A549 (cell line): ENCODE data around the gene RCAN2. TPM values are rescaled to one million over a fixed set of nuclear protein-coding genes. Genes with fewer than 3 reads are reported as not detected.

Source experiments
- ATAC-seq, 2 experiments: fragments of 200-7000 bp in 1 of 2; fragments of >200 bp in 1 of 2; cut with Nextera tagmentation in 1 of 2; cut with Tn5 transposase in 1 of 2; 3 replicates each; pipeline versions ENCODE4 v1.8.0 to v1.9.1; 2018 to 2020; ENCODE audit warnings: mild to moderate bottlenecking in 1 of 2, moderate library complexity in 1 of 2
- CTCF ChIA-PET: fragments of 300-600 bp; sonication (Branson Sonifier 250); formaldehyde crosslinking; extraction: SDS; loops from one replicate; lab custom pipeline; 2021; ENCODE audit warnings: antibody characterized with exemption, inconsistent platforms; lab: Yijun Ruan, JAX
- POLR2A ChIA-PET: fragments of 350-600 bp; formaldehyde crosslinking; extraction: SDS; loops from one replicate; lab custom pipeline; 2021; ENCODE audit warnings: antibody characterized with exemption, inconsistent platforms; lab: Yijun Ruan, JAX
- DNase-seq, 2 experiments: peaks; one replicate each; pipeline versions ENCODE4 v3.0.0 to v3.0.0-alpha.2; 2011 to 2016; ENCODE audit warnings: low read depth in 1 of 2, low spot score in 1 of 2
- FAIRE-seq: peaks from 2 replicates; lab custom pipeline; 2011; peaks lifted over from hg19 to GRCh38; lab: Jason Lieb, UNC
- H3K27ac ChIP-seq, 2 experiments: fragments of >200 bp; sonication (Bioruptor Twin); formaldehyde crosslinking; 3 replicates each; pipeline ENCODE4 v1.5.1; 2016 to 2017
- H3K4me1 ChIP-seq: fragments of >200 bp; sonication (Bioruptor Twin); formaldehyde crosslinking; 3 replicates; pipeline ENCODE4 v1.6.1; 2016
- H3K4me2 ChIP-seq: fragments of >200 bp; sonication (Bioruptor Twin); formaldehyde crosslinking; 3 replicates; pipeline ENCODE4 v1.6.1; 2016
- H3K4me3 ChIP-seq: fragments of >200 bp; sonication (Bioruptor Twin); formaldehyde crosslinking; 3 replicates; pipeline ENCODE4 v1.5.1; 2016
- H3K9me3 ChIP-seq: fragments of >200 bp; sonication (Bioruptor Twin); formaldehyde crosslinking; 3 replicates; pipeline ENCODE4 v1.6.1; 2016
- BCL3 ChIP-seq: fragments of >200 bp; sonication (Bioruptor Twin); formaldehyde crosslinking; IDR thresholded peaks from 3 replicates; pipeline ENCODE4 v1.6.1; 2016
- CTCF ChIP-seq: fragments of >200 bp; sonication (Bioruptor Twin); formaldehyde crosslinking; IDR thresholded peaks from 3 replicates; pipeline ENCODE4 v1.5.1; 2016
- E2F6 ChIP-seq: IDR thresholded peaks from 2 replicates; pipeline ENCODE4 v1.6.1; 2012; ENCODE audit warnings: low read depth, borderline replicate concordance
- EHMT2 ChIP-seq: fragments of 200-600 bp; sonication (generic); IDR thresholded peaks from 2 replicates; pipeline ENCODE4 v1.6.1; 2016; ENCODE audit warnings: antibody characterized with exemption, low read depth, mild to moderate bottlenecking, moderate library complexity
- ELK1 ChIP-seq: fragments of 150-350 bp; IDR thresholded peaks from 2 replicates; pipeline ENCODE4 v1.6.1; 2014; ENCODE audit warnings: low read depth, mild to moderate bottlenecking, low read length
- FOXS1 ChIP-seq: fragments of 250-450 bp; sonication (Bioruptor Pico); IDR thresholded peaks from 2 replicates; pipeline ENCODE4 v1.5.0; 2020; ENCODE audit warnings: mild to moderate bottlenecking, moderate library complexity
- GATA3 ChIP-seq: IDR thresholded peaks from 2 replicates; pipeline ENCODE4 v1.6.1; 2012; ENCODE audit warnings: borderline replicate concordance
- HOXA7 ChIP-seq: fragments of 250-450 bp; sonication (Bioruptor Pico); IDR thresholded peaks from 2 replicates; pipeline ENCODE4 v1.5.0; 2020; ENCODE audit warnings: mild to moderate bottlenecking, moderate library complexity
- HOXB5 ChIP-seq: fragments of 250-450 bp; sonication (Bioruptor Pico); IDR thresholded peaks from 2 replicates; pipeline ENCODE4 v1.5.0; 2020; ENCODE audit warnings: mild to moderate bottlenecking, moderate library complexity
- JUNB ChIP-seq: fragments of >200 bp; sonication (Bioruptor Twin); formaldehyde crosslinking; IDR thresholded peaks from 2 replicates; pipeline ENCODE4 v1.6.1; 2016
- MAX ChIP-seq: IDR thresholded peaks from 2 replicates; pipeline ENCODE4 v1.6.1; 2012
- MYC ChIP-seq: IDR thresholded peaks from 2 replicates; pipeline ENCODE4 v1.6.1; 2012; ENCODE audit warnings: mild to moderate bottlenecking, inconsistent platforms, low read length, improper control_type of control experiment, borderline replicate concordance
- PBX3 ChIP-seq: IDR thresholded peaks from 2 replicates; pipeline ENCODE4 v1.6.1; 2012
- PHF8 ChIP-seq: fragments of 200-600 bp; sonication (generic); IDR thresholded peaks from 2 replicates; pipeline ENCODE4 v1.6.1; 2016; ENCODE audit warnings: low read depth, mild to moderate bottlenecking, antibody characterized with exemption, moderate library complexity, borderline replicate concordance
- POLR2A ChIP-seq: IDR thresholded peaks from 2 replicates; pipeline ENCODE4 v1.6.1; 2012; ENCODE audit warnings: mild to moderate bottlenecking, low read length
- RAD21 ChIP-seq, 2 experiments: fragments of >200 bp in 1 of 2; sonication (Bioruptor Twin) in 1 of 2; formaldehyde crosslinking in 1 of 2; IDR thresholded peaks in 1 of 2; conservative IDR thresholded peaks in 1 of 2; 2 replicates in 1 of 2; 3 replicates in 1 of 2; pipeline ENCODE4 v1.6.1; 2012 to 2018; ENCODE audit warnings: inconsistent platforms in 1 of 2
- SMC3 ChIP-seq: fragments of >200 bp; sonication (Bioruptor Twin); formaldehyde crosslinking; IDR thresholded peaks from 3 replicates; pipeline ENCODE4 v1.6.1; 2018; ENCODE audit warnings: inconsistent platforms
- ZFP36 ChIP-seq: fragments of 450-650 bp; IDR thresholded peaks from 2 replicates; pipeline ENCODE4 v1.6.1; 2014; ENCODE audit warnings: borderline replicate concordance; ENCODE audit not compliant: partially characterized antibody
- ZSCAN20 ChIP-seq: fragments of 250-450 bp; sonication (Bioruptor Pico); IDR thresholded peaks from 2 replicates; pipeline ENCODE4 v1.8.0; 2022; ENCODE audit warnings: mild to moderate bottlenecking, moderate library complexity
- WGBS: methylation state at CpG from one replicate; pipeline ENCODE4 v1.1.6; 2017; ENCODE audit errors: missing lambda C conversion rate; 5-methylcytosine and 5-hydroxymethylcytosine counted together
- polyA plus RNA-seq, 4 experiments: library from polyadenylated mRNA; depleted of rRNA in 3 of 4; stranded (reverse); fragments of >200 nt; fragmentation: RNase III in 1 of 4; extraction: RNeasy Plus Mini Kit Qiagen cat#74134 plus additional on column Dnase treatment in 1 of 4; gene quantifications; 2 replicates in 3 of 4; 3 replicates in 1 of 4; pipeline ENCODE4 v1.2.3, GENCODE V29; 2011 to 2017

The RCAN2 gene
- polyA plus RNA-seq, 2 of the 4 experiments (the other 2 are of a cell fraction), result not detected

- TF ChIP-seq ELK1 (no peak), EHMT2 (no peak), GATA3 (no peak)
These were observed 69.3 kb downstream of the RCAN2 start (continued) for GRCh38 chr6:46421939-46422338.

GRCh38 chr6:46420921-46421638 is 70.2 kb downstream of the RCAN2 start:
- Histone ChIP-seq H3K4me1 (no peaks in the 10 kb centered on the region), H3K9me3 (no peaks in the 10 kb centered on the region), H3K4me3 (no peak overlapping the region), H3K27ac (no peak overlapping the region), H3K4me2 (no peak overlapping the region)
- FAIRE-seq, result no peak
- 37% methylated on average over 3 of the region's 3 CpGs for WGBS
- CTCF ChIA-PET, result interaction anchor here (0.6 to 1.1 kb wide), 7 partner anchors 11 to 428 kb away, joined by 3 to 4 read pairs (median 3); no protein-coding TSS in a partner anchor
- TF ChIP-seq BCL3, result no peak
- TF ChIP-seq PBX3, result no peak
- TF ChIP-seq HOXA7 (CRISPR knock-in tag), result no peak
- no peak for TF ChIP-seq POLR2A
- TF ChIP-seq HOXB5 (CRISPR knock-in tag), result no peak
- TF ChIP-seq ZFP36, result no peak
- TF ChIP-seq SMC3, result no peak
- TF ChIP-seq FOXS1 (CRISPR knock-in tag), result no peak
- no peak for TF ChIP-seq JUNB
- TF ChIP-seq RAD21 (conservative IDR thresholded peaks at IDR 0.05 in 1 of 2, IDR thresholded peaks at IDR 0.05 in 1 of 2), result no peak
- no peak for TF ChIP-seq GATA3
- no peak for TF ChIP-seq MYC
- TF ChIP-seq PHF8, result no peak
- no peak for TF ChIP-seq MAX
- no peak for DNase-seq
- ATAC-seq, result no peak
- POLR2A ChIA-PET, result interaction anchor here (0.6 kb wide), 1 partner anchor 291 kb away, joined by 3 read pairs; no protein-coding TSS in a partner anchor

GRCh38 chr6:46419576-46420002 is 71.7 kb downstream of the RCAN2 start:
- FAIRE-seq, result no peak
- H3K4me2 ChIP-seq, result no peak overlapping the region
- peak; percentile 8 to 49 for DNase-seq
- no peak for ATAC-seq
- WGBS, result 4% methylated on average over 2 of the region's 2 CpGs
- no peak overlapping the region for H3K27ac ChIP-seq
- POLR2A ChIA-PET, result no interaction called here
- H3K9me3 ChIP-seq, result no peaks in the 10 kb centered on the region
- no peaks in the 10 kb centered on the region for H3K4me1 ChIP-seq
- TF ChIP-seq ZSCAN20 (CRISPR knock-in tag) (no peak), RAD21 (conservative IDR thresholded peaks at IDR 0.05 in 1 of 2, IDR thresholded peaks at IDR 0.05 in 1 of 2) (peak; percentile 70 to 72), E2F6 (no peak), CTCF (peak; percentile 63), SMC3 (peak; percentile 72)
- TF ChIP-seq, all 56 proteins: peak for 3
- CTCF ChIA-PET, result interaction anchor here (0.8 to 1.4 kb wide), 5 partner anchors 10 to 570 kb away, joined by 3 to 4 read pairs (median 3); no protein-coding TSS in a partner anchor
- no peak overlapping the region for H3K4me3 ChIP-seq
